ENCODE data around the gene DIAPH2. TPM values are rescaled to one million over a fixed set of nuclear protein-coding genes. Genes with fewer than 3 reads are reported as not detected.

Gene DIAPH2
- total and polyA plus RNA-seq, 9 of the 15 experiments (the other 6 are each of a cell fraction or from before 2014, with no cell fraction given), result 0.01 to 0.18 (median 0.07) TPM; not detected in 1

DNA sequence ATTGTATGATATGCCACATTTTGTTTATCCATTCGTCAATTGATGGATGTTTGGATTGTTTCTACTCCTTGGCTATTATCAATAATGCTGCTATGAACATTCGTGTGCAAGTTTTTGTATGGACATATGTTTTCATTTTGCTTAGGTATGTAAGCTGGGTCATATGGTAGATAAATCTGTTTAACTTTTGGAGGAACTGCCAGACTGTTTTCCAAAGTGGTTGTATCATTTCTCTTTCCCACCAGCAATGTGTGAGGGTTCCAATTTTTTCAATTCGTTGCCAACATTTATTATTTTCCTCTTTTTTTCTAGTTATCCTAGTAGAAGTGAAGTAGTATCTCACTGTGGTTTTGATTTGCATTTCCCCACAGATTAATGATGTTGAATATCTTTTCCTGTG lies 71.8 kb downstream of the DIAPH2 start:
- no peaks in the 10 kb centered on the region for H4K20me1 ChIP-seq (replicated peaks; ENCODE audit: control insufficient read depth, insufficient read depth, low read length)
- WGBS (ENCODE audit: insufficient coverage, low coverage, missing lambda C conversion rate), result 0% methylated on average over 3 of the region's 3 CpGs
- H3K9ac ChIP-seq (ENCODE audit: insufficient read depth in 1 of 2, low read depth in 2 of 2, low read length in 2 of 2), result no peak overlapping the region
- ChIA-PET POLR2A (no interaction called here), CTCF (ENCODE audit: low intra/inter-chr PET ratio) (no interaction called here)
- DNase-seq (ENCODE audit: extremely low read depth in 1 of 4, low spot score in 3 of 4) (no peak), ATAC-seq (no peak), FAIRE-seq (no peak)
- no TSS peak for BruUV-seq (replicated peaks)
- H3K27me3 ChIP-seq (ENCODE audit: control insufficient read depth in 2 of 2, insufficient read depth in 2 of 2, low read length in 2 of 2), result no peaks in the 10 kb centered on the region
- no peaks in the 10 kb centered on the region for H3K9me3 ChIP-seq (replicated peaks; ENCODE audit: control insufficient read depth, insufficient read depth, low read depth, low read length)
- H3K36me3 ChIP-seq (ENCODE audit: control insufficient read depth, insufficient read depth, low read length), result no peaks in the 10 kb centered on the region
- H2AFZ ChIP-seq (ENCODE audit: low read depth, low read length), result no peak overlapping the region
- in situ Hi-C loops (cut with MboI), result no loop called here
- H3K79me2 ChIP-seq (ENCODE audit: control insufficient read depth, insufficient read depth, low read length), result no peaks in the 10 kb centered on the region
- H3K4me1 ChIP-seq (replicated peaks in 1 of 2; ENCODE audit: control insufficient read depth in 2 of 2, insufficient read depth in 2 of 2, low read length in 2 of 2), result no peaks in the 10 kb centered on the region
- H3K4me2 ChIP-seq (ENCODE audit: insufficient read depth, low read length), result no peak overlapping the region
- no peaks in the 10 kb centered on the region for H3K9me1 ChIP-seq (ENCODE audit: control insufficient read depth, insufficient read depth, low read length)
- no peak overlapping the region for H3K27ac ChIP-seq (ENCODE audit: extremely low read depth, low read depth, low read length)
- intact Hi-C loops (cut with micrococcal nuclease), result no loop called here
- no peak overlapping the region for H3K4me3 ChIP-seq
- TF ChIP-seq SMARCA5 (IDR thresholded peaks at IDR 0.05) (no peak), RBM17 (IDR thresholded peaks at IDR 0.05; ENCODE audit: borderline replicate concordance, low read depth, low read length) (no peak), SOX6 (IDR thresholded peaks at IDR 0.05) (no peak), ESRRA (IDR thresholded peaks at IDR 0.05; ENCODE audit: borderline replicate concordance, low read depth) (no peak), ZBTB17 (CRISPR knock-in tag; IDR thresholded peaks at IDR 0.05) (no peak), ZNF707 (CRISPR knock-in tag; conservative IDR thresholded peaks at IDR 0.05) (no peak), NFE2 (IDR thresholded peaks at IDR 0.05; ENCODE audit: low read depth) (no peak)
- TF ChIP-seq, protein P1, sequence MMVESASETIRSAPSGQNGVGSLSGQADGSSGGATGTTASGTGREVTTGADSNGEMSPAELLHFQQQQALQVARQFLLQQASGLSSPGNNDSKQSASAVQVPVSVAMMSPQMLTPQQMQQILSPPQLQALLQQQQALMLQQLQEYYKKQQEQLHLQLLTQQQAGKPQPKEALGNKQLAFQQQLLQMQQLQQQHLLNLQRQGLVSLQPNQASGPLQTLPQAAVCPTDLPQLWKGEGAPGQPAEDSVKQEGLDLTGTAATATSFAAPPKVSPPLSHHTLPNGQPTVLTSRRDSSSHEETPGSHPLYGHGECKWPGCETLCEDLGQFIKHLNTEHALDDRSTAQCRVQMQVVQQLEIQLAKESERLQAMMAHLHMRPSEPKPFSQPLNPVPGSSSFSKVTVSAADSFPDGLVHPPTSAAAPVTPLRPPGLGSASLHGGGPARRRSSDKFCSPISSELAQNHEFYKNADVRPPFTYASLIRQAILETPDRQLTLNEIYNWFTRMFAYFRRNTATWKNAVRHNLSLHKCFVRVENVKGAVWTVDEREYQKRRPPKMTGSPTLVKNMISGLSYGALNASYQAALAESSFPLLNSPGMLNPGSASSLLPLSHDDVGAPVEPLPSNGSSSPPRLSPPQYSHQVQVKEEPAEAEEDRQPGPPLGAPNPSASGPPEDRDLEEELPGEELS (CRISPR knock-in tag; IDR thresholded peaks at IDR 0.05; ENCODE audit: borderline replicate concordance), result no peak
- TF ChIP-seq, protein P2, sequence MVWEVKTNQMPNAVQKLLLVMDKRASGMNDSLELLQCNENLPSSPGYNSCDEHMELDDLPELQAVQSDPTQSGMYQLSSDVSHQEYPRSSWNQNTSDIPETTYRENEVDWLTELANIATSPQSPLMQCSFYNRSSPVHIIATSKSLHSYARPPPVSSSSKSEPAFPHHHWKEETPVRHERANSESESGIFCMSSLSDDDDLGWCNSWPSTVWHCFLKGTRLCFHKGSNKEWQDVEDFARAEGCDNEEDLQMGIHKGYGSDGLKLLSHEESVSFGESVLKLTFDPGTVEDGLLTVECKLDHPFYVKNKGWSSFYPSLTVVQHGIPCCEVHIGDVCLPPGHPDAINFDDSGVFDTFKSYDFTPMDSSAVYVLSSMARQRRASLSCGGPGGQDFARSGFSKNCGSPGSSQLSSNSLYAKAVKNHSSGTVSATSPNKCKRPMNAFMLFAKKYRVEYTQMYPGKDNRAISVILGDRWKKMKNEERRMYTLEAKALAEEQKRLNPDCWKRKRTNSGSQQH (CRISPR knock-in tag; IDR thresholded peaks at IDR 0.05), result no peak
- TF ChIP-seq, protein P3, sequence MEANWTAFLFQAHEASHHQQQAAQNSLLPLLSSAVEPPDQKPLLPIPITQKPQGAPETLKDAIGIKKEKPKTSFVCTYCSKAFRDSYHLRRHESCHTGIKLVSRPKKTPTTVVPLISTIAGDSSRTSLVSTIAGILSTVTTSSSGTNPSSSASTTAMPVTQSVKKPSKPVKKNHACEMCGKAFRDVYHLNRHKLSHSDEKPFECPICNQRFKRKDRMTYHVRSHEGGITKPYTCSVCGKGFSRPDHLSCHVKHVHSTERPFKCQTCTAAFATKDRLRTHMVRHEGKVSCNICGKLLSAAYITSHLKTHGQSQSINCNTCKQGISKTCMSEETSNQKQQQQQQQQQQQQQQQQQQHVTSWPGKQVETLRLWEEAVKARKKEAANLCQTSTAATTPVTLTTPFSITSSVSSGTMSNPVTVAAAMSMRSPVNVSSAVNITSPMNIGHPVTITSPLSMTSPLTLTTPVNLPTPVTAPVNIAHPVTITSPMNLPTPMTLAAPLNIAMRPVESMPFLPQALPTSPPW (CRISPR knock-in tag; IDR thresholded peaks at IDR 0.05), result no peak
- TF ChIP-seq, protein P4, sequence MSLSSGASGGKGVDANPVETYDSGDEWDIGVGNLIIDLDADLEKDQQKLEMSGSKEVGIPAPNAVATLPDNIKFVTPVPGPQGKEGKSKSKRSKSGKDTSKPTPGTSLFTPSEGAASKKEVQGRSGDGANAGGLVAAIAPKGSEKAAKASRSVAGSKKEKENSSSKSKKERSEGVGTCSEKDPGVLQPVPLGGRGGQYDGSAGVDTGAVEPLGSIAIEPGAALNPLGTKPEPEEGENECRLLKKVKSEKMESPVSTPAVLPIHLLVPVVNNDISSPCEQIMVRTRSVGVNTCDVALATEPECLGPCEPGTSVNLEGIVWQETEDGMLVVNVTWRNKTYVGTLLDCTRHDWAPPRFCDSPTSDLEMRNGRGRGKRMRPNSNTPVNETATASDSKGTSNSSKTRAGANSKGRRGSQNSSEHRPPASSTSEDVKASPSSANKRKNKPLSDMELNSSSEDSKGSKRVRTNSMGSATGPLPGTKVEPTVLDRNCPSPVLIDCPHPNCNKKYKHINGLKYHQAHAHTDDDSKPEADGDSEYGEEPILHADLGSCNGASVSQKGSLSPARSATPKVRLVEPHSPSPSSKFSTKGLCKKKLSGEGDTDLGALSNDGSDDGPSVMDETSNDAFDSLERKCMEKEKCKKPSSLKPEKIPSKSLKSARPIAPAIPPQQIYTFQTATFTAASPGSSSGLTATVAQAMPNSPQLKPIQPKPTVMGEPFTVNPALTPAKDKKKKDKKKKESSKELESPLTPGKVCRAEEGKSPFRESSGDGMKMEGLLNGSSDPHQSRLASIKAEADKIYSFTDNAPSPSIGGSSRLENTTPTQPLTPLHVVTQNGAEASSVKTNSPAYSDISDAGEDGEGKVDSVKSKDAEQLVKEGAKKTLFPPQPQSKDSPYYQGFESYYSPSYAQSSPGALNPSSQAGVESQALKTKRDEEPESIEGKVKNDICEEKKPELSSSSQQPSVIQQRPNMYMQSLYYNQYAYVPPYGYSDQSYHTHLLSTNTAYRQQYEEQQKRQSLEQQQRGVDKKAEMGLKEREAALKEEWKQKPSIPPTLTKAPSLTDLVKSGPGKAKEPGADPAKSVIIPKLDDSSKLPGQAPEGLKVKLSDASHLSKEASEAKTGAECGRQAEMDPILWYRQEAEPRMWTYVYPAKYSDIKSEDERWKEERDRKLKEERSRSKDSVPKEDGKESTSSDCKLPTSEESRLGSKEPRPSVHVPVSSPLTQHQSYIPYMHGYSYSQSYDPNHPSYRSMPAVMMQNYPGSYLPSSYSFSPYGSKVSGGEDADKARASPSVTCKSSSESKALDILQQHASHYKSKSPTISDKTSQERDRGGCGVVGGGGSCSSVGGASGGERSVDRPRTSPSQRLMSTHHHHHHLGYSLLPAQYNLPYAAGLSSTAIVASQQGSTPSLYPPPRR (CRISPR knock-in tag; IDR thresholded peaks at IDR 0.05; ENCODE audit: borderline replicate concordance), result no peak
